ENCODE results near the gene WDR12. TPM values are rescaled to one million over a fixed set of nuclear protein-coding genes. Genes with fewer than 3 reads are reported as not detected.

WDR12 gene
- total RNA-seq, 1 donor from 2014 or later = 58.6 TPM

GRCh38 chr2:202944408-202944807 lies 32.9 kb upstream of the WDR12 start:
- Mint-ChIP-seq H3K27ac (no peak overlapping the region), H3K4me3 (no peak overlapping the region), H3K27me3 (ENCODE audit: low read depth) (no peaks in the 10 kb centered on the region), H3K9me3 (peaks cover 32% of the 10 kb centered on the region), H3K4me1 (no peaks in the 10 kb centered on the region), H3K36me3 (peaks cover 53% of the 10 kb centered on the region)
- TF ChIP-seq CTCF (IDR thresholded peaks at IDR 0.05; ENCODE audit: unreplicated experiment) = no peak
- no peak for DNase-seq (ENCODE audit: low spot score in 2 of 2, unreplicated experiment in 2 of 2)

GRCh38 chr2:202941771-202942170 lies 30.3 kb upstream of the WDR12 start:
- no peaks in the 10 kb centered on the region for H3K4me1 Mint-ChIP-seq
- no peak for DNase-seq (ENCODE audit: low spot score in 2 of 2, unreplicated experiment in 2 of 2)

GRCh38 chr2:202938960-202939359 lies 27.5 kb upstream of the WDR12 start:
- Mint-ChIP-seq H3K27me3 (ENCODE audit: low read depth) (no peaks in the 10 kb centered on the region), H3K4me3 (no peak overlapping the region), H3K27ac (no peak overlapping the region), H3K36me3 (peaks cover 32% of the 10 kb centered on the region), H3K9me3 (peaks cover 12% of the 10 kb centered on the region), H3K4me1 (no peaks in the 10 kb centered on the region)
- no peak for DNase-seq (ENCODE audit: low spot score in 2 of 2, unreplicated experiment in 2 of 2)
- TF ChIP-seq CTCF (IDR thresholded peaks at IDR 0.05; ENCODE audit: unreplicated experiment) = no peak

More at GRCh38 chr2:202941771-202942170, 30.3 kb upstream of the WDR12 start:
- Mint-ChIP-seq H3K36me3 (peaks cover 45% of the 10 kb centered on the region), H3K4me3 (no peak overlapping the region), H3K9me3 (peaks cover 22% of the 10 kb centered on the region), H3K27ac (no peak overlapping the region), H3K27me3 (ENCODE audit: low read depth) (no peaks in the 10 kb centered on the region)
- TF ChIP-seq CTCF (IDR thresholded peaks at IDR 0.05; ENCODE audit: unreplicated experiment) = no peak

- H3K4me3 Mint-ChIP-seq = no peak overlapping the region
- DNase-seq (ENCODE audit: low spot score in 2 of 2, unreplicated experiment in 2 of 2) = no peak
- TF ChIP-seq CTCF (IDR thresholded peaks at IDR 0.05; ENCODE audit: unreplicated experiment) = no peak
- H3K9me3 Mint-ChIP-seq = peaks cover 12% of the 10 kb centered on the region
- no peaks in the 10 kb centered on the region for H3K27me3 Mint-ChIP-seq (ENCODE audit: low read depth)
- H3K27ac Mint-ChIP-seq = no peak overlapping the region
- no peaks in the 10 kb centered on the region for H3K4me1 Mint-ChIP-seq
- peaks cover 40% of the 10 kb centered on the region for H3K36me3 Mint-ChIP-seq
Measured at GRCh38 chr2:202934456-202934855, 23.0 kb upstream of the WDR12 start.

GRCh38 chr2:202933958-202934357 lies 22.5 kb upstream of the WDR12 start:
- no peak for DNase-seq (ENCODE audit: low spot score in 2 of 2, unreplicated experiment in 2 of 2)
- H3K9me3 Mint-ChIP-seq = peaks cover 10% of the 10 kb centered on the region
- H3K27ac Mint-ChIP-seq = no peak overlapping the region
- TF ChIP-seq CTCF (IDR thresholded peaks at IDR 0.05; ENCODE audit: unreplicated experiment) = no peak
- no peaks in the 10 kb centered on the region for H3K4me1 Mint-ChIP-seq
- H3K27me3 Mint-ChIP-seq (ENCODE audit: low read depth) = no peaks in the 10 kb centered on the region
- peaks cover 42% of the 10 kb centered on the region for H3K36me3 Mint-ChIP-seq
- H3K4me3 Mint-ChIP-seq = no peak overlapping the region

GRCh38 chr2:202933139-202933510 lies 21.7 kb upstream of the WDR12 start:
- Mint-ChIP-seq H3K36me3 (peaks cover 41% of the 10 kb centered on the region), H3K4me1 (no peaks in the 10 kb centered on the region), H3K27me3 (ENCODE audit: low read depth) (no peaks in the 10 kb centered on the region), H3K27ac (no peak overlapping the region), H3K4me3 (no peak overlapping the region), H3K9me3 (peaks cover 7% of the 10 kb centered on the region)
- no peak for TF ChIP-seq CTCF (IDR thresholded peaks at IDR 0.05; ENCODE audit: unreplicated experiment)
- DNase-seq (ENCODE audit: low spot score in 2 of 2, unreplicated experiment in 2 of 2) = no peak

All from mesothelial cell of epicardium (in vitro differentiated cells).